NCI-H187 treated with DMSO at 0.1 percent for 48 hours (cell line): ENCODE data around the gene MYOM1.

Source experiments
- DNase-seq: peaks from one replicate; lab custom pipeline; 2025; lab: John Stamatoyannopoulos, UW

MYOM1 gene

DNA sequence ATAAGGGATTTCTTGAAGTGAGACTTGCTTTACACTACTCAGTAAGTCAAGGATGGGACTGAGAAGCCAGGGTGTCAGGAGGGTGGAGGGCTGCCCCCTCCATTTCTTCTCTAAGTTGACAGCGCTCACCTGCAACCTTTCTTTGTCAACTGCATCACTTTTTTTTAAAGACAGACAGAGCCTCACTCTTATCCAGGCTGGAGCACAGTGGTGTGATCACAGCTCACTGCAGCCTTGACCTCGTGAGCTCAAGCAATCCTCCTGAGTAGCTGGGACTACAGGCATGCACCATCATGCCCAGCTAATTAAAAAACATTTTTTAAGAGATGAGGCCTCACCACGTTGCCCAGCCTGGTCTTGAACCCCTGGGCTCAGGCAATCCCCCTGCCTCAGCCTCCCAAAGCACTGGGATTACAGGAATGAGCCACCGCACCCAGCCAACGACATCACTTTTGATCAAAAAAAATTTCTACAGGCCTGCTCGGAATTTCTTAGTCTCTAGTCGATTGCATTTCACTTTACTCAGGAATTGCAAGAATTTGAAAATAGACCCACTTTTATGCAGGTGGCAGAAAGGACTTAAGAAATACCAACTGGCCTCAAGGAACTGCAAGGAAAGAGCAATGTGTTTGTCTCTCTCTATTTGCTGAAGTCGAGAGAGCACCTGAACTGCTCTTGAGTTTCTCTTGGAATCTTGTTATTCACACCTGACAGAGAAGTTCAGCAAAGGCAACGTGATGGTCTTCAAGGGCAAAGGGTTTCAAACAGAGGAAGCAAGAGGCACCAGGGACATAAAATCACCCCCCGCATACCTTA, 101.4 kb downstream of the MYOM1 start:
- no peak for DNase-seq

DNA sequence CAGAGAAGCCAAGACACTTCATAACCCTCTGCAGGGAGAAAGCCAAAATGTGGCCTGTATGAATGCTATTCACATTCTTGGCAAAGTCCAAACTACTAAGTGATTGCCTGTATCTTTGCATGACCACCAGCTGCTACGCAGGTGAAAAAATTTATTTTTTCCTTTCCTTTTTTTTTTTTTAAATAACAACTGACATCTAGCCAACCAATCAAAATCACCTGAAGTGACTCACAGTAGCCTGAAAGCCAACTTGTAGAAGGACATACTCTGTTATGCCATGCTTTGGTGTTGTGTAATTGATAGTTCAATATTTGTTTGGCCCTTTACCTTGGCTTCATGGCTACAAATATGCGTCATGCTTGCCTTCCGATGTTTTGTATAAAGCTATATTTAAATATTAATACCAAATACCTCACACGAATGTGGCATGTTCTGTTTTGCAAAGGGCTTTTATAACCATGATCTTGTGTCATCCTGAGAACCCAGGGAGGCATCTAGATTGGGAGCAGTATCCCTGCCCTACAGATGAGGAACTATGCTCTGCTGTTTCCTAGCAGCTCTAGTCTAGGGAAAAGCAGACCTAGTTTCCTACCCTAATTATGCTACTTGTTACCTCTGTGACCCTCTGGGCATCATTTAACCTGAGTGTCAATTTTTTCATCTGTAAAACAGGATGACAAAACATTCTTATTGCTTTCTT, 102.1 kb downstream of the MYOM1 start:
- no peak for DNase-seq

DNA sequence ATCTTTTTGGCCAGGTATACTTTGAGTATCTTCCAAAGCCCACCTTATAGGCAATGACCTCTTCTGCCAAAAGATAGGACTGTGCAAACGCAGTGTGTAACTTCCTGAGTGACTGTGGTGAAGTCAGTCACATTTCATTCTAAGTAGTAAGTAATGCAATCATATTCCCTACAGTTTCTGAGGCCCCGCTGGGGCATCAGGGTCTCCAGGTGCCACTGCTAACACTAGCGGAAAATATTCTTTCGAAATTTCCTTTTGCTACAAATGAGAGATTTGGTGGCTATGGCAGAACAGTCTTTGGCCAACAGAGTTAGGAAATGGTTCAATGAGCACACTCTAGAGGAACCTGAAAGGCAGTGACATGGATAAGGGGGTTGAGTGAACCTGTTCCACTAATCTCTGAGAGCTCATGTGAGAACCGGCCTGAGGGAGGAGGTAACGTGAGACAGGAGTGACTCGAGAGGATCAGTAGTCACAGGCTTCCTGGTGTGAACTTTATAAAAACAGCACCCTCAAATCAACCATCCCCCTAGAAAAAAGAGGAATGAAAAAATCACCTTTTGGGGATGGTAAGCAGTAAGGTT, 104.2 kb downstream of the MYOM1 start:
- DNase-seq: no peak

DNA sequence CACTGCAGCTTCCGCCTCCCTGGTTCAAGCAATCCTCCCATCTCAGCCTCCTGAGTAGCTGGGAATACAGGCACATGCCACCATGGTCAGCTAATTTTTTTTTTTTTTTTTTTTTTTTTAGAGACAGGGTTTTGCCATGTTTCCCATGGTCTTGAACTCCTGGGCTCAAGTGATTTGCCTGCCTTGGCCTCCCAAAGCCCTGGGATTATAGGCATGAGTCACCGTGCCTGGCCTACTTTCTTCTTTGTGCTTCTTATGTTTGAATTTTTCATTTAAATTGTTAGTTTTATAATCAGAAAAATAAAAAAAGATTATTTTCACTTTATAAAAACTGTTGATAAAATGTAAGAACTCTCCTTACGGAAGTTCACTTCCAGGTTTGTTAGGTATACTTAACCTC, 105.3 kb downstream of the MYOM1 start:
- no peak for DNase-seq

DNA sequence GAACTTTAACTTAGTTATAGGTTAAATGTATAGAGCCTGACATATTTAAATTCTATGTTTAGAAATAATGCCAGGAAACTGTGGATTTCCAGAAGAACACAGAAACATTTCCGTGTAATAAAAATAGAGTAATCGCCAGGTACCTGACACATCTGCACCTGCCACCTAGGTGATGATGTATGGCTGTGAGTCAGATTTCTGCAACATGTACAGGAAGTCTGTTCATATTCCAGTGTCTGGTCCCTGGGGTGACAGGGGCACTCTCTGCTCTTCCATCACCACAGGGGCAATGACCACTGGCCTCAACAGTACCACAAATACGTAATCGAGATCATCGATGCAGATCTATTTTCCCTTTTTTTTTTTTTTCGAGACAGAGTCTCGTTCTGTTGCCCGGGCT, 105.7 kb downstream of the MYOM1 start:
- no peak for DNase-seq

DNA sequence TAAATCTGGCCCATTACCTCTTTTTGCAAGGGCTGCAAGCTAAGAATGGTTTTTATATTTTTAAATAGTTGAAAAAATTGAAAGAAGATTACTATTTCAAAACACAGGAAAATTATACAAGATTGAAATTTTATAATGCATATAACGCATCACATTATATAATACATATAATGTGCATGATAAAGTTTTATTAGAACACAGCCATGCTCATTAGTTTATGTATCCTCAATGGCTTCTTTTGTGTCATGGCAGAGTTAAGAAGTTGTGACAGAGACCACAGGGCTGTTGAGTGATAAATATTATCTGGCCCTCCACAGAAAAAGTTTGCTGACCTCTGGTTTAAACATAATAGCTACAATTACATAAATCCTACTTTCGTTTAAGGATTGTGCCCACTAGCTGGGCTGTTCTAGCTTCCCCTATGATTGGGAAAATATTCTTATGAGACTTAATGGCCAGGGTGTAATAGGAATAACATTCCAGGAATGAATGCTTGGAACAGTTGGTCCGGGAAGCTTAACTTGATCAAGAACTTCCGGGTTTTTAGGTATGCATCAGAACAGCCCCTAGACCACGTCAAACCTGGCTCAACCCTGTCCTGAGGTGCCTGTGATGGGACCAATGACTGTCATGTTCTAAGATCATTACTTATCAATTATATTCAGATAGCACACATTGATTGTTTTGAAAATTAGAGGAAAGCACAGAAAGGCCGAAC, 108.1 kb downstream of the MYOM1 start:
- DNase-seq: no peak

DNA sequence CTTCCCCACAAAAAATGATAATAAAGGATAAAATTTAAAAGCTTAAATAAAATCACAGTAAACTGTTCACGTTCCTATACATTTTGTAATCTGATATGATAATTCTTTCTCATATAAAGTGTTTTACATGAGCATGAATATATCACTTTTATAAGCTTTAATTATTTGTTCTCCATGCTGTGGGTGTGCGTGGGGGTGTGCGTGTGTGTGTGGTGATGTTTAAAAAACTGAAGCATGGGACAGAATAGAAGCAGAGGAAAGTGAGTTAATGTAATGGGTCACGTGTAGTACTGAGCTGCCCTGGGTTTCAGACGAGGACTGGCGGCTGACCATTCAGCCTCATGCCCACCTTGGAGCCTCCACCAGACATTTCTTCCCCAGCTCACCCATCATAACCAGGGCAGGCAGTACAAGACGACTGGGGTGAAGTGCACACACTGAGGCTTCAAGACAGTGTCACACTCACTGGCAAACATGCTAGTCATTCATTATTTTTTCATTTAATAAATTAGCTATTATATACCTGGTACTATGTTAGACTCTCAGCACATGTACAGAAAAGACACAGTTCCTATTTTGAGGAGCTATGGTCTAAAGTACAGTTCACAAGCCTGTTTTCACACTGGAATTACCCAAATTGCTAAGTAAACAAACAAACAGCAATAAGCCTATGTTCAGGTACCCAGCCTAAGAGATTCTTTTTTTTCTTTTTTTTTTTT, 109.6 kb downstream of the MYOM1 start:
- DNase-seq: no peak

DNA sequence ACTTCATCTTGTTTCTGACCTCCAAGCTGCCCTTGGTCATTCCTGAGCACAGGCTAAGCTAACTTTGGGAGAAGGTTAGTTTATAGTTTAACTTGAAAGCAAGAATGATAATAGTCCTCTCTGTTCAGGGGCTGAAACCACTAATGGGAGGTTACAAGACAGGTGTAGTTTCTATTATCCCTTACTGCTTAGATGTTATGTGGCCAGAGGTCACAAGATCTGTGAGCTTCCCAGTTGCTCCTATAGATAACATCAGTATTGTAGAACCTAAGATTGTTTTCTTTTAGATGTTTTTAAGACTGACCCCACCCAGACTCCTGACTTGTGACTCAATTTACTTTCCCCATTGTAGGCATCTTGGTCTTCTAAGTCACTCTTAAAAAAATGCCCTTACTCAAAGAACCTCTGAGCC, 112.0 kb downstream of the MYOM1 start:
- no peak for DNase-seq

DNA sequence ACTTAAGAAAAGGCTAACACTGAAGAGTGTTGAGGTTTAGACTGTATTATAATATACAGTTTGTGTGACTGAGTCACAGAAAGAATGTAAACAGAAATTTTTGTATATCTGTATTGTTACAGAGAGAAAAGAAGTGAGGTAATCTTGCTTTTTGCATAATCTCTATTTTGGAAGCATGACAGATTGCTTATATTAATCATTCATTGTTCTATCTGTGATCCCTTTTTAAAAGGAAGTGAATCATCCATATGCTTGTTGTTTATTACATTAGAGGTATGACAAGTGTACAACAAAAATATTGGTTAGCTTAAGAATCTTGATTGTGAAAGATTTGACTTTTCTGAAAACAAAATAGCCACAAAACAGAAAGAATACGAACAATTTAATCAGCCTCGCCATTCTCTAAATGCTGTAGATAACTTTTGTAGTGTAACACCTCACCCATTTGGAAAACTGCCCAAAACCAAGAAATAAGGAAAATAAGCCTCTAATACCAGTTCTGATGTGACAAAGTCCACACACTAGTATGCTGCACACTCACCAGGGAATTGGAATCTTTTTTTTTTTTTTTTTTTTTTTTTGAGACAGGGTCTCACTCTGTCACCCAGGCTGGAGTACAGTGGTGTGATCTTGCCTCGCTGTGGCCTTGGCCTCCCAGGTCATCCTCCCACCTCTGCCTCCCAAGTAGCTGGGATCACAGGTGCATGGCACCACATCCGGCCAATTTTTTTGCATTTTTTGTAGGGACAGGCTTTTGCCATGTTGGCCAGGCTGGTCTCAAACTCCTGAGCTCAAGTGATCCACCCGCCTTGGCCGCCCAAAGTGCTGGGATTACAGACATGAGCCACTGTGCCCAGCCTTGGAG, 115.3 kb downstream of the MYOM1 start:
- DNase-seq: no peak

DNA sequence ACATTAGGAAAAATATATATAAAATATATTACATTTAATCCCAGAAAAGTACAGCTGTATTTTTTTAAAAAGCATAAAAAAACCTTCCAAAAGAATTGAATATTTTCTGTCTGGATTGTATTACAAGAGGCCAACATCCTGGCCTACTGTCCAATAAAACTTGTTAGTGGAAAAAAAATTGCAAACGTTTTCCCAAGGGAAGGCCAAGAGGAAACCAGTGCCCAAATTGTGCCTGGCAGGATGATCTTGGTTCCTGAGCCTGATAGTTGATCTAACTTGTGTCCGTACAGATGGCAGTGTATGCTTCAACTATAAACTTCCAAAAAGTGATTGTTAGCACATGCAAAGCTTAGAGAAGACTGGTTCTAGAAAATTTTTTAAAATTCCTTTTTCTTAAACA, 116.2 kb downstream of the MYOM1 start:
- DNase-seq: no peak

DNA sequence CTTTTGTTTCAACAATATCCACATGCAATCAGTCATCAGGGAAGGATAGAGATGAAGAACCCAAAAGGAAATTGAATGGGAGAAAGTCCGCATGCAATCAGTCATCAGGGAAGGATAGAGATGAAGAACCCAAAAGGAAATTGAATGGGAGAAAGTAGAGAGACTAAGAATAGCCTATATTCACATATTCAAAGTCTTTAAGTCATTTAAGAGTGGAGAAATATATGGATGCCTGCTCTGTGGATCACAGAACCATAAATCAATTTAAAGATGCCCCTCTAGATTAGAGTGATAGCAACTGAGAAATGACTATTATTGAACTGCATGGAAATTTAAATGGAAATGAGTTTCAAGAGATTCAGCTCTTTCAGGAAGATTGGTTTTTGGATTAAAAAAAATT, 116.8 kb downstream of the MYOM1 start:
- no peak for DNase-seq

DNA sequence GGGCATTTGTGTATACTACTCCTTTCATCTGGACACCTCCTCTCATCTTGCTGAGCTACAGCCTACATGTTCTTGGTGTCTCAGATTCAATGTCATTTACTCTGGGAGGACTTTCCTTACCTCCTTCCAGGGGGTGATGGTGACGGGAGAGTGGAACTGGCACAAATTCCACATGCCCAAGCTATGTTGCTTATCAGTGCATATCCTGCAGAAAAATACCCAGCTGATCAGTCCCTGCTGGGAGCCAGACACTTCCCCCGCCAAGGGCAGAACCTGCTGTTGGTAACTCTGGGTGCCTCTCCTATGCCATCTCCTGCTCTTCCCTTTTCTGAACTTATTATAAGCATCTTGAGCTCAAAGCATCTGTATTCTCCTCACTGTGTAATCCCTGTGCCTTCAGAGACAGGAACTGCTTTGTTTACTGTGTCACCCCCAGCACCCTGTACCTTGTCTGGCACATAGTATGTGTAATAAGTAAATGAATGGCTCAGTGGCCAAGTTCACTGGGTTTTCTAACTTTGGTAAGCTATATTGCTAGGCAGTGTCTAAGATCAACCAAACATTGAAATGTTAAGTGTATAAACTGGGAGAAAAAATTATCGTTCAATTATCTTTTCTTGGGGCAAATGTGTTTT, 119.2 kb downstream of the MYOM1 start:
- no peak for DNase-seq

DNA sequence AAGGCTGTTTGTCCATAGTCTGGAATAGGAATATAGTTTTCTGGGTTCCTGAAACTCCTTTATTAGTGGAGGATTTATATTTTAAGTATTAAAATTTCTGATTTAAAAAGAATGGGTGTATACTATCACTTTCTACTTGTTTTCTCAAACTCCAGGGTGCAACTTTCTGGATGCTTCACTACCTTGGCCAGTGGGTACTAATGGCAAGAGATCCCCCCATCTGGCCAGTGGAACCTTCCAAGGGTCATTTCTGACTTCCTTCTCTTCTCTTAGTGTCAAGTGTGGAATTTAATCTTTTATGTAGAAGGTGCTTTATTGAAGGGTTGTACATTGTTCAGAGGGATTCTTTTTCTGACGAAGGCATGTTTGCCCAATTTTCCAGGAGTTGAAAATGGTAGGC, 120.4 kb downstream of the MYOM1 start:
- DNase-seq: no peak

DNA sequence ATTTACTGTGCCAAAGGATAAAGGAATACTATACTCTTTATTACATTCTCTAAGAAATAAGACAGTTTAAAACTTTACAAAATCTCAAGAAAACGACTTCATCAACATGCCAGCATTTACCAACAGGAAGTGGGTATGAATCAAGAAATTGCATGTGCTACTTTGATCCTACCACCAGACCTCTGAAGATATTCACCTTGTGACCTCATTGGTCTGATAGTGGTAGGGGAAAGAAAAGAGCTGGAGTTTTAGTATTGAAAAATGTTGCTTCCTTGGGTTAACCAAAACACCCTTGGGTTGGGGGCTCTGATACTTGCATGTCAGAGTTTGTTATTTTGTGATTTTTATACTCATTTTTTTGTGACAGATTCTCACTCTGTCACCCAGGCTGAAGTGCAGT, 122.7 kb downstream of the MYOM1 start:
- no peak for DNase-seq

DNA sequence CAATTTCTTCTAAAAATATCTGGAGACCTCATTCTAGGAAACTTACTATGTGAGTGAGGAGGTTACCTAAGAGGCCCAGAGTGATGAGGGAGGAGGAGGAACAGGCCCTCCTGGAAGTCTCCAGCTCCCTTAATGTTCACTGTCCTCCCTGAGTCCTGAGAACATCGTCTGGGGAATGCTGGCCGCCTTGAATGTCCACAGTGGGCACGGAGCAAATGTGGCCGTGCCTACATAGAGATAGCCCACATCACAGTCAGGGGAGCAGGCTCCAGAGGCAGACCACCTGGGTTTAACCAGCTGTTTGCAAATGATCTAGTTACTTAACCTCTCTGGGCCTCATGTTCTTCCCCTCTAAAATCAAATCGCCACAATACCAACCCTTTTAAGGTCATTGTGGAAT, 123.8 kb downstream of the MYOM1 start:
- no peak for DNase-seq

DNA sequence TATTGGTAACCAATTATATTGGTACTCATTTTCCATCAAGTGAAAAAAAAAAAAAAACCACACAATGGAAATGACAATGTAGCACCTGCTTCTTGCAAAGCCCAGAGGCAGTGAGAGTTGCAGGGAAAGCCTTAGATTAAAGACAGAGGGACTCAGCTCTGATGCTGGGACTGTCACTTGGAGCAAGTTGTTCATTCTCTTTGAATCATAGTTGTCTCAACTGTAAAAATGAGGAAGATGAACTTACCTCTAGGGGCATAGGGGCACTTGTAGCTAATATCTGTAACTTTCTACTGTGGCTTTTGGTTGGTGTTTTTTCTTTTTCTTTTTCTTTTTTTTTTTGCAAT, 125.5 kb downstream of the MYOM1 start:
- DNase-seq: no peak

DNA sequence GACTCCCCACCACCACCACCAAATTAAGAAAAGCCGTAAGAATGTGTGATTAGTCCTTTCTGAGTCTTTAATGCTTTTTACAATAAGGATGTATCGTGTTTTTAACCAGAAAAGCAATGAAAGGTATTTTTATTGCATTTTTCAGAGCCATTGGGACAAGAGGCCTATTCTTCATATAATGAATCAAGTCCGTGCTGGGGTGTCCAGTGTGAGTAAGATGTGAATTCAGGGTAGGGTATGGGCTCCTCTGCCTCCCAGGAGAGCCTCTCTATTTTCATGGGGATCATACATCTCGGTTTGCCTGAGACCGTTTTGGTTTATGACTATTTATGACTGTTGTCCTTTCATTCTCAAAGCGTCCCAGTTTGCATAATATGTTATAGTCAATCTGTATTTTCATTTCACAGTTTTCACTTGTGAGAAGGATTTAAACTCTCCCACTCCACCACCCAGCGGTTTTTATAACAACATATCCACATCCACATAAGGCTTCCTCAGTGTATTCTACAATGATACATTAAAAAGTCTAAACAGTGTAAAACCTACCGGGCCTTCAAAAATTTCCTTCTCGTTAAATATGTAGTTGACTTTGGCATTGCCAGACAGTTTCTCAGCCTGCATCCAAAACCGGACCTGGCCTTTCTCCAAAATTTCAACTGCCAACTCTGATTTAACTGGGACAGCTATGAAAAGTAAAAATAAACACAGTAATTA, 126.0 kb downstream of the MYOM1 start:
- no peak for DNase-seq

DNA sequence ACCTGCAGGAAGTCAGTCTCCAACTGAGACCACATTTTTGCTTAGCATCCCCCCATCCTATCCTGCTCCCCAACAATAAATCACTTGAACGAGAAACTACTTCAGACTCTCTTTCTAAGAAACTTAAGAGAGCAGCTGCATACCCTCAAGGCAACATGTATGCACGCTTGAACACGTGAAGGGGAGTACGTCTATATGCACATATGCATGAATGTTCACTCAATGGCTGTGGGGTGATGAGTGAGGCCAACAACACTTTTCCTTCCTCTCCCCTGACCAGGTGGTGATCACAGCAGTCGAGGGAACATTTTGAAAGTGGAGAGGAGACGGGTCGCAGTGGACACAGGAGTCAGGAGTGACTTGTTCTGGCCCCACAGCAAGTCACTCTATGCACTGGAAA, 127.0 kb downstream of the MYOM1 start:
- no peak for DNase-seq

DNA sequence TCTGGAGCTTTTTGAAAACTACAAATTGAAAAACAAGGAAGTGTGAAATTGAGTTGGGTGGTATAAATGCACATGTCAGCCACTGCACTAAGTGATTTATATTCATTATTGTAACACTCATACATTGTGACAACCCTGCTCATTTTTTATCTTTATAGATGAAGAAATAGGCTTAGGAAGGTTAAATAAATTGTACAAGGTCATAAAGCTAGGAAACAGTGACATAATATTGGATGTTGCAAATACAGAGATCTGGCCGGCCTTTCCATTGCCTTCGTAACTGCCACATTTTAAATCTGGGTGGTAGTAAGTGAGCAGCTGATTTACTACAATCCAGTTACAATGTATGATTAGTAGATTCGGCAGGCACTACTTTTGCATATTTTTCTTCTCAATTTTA, 130.2 kb downstream of the MYOM1 start:
- no peak for DNase-seq

DNA sequence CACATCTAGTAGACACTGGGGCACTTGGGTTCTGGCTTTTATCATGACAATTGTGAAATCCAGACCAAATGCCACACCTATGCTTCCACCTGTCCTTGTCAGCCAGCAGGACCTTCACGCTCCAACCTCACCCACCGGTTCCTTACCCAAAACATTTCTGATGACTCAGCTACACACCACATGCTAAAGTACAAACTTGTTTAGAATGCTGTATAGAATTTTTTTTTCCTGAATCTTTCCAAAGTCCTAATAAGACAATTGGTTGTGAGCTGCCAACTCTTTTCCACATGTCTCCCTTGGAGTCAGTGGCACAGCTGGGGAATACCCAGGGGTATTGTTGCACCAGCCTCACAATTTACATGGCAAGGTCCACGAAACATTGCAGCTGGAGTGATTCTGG, 131.3 kb downstream of the MYOM1 start:
- no peak for DNase-seq
